OCI-LY1 (cell line): ENCODE results near the gene BRD1.

Experiments
- H2AFZ ChIP-seq: fragments of 200-600 bp; sonication (generic), shearing (Covaris generic); 2 replicates; pipeline ENCODE4 v1.6.0; 2014; ENCODE audit warnings: antibody characterized with exemption, mild to moderate bottlenecking, low read length
- H3F3A ChIP-seq: fragments of 200-600 bp; sonication (generic), shearing (Covaris generic); 2 replicates; pipeline ENCODE4 v1.6.0; 2014; ENCODE audit warnings: mild to moderate bottlenecking, antibody characterized with exemption, low read length, moderate library complexity; ENCODE audit not compliant: insufficient read depth
- H3K27ac ChIP-seq: fragments of 200-600 bp; sonication (generic); 2 replicates; pipeline ENCODE4 v1.5.1; 2014; ENCODE audit warnings: low read length, mixed run types, mild to moderate bottlenecking, low read depth; ENCODE audit not compliant: poor library complexity, severe bottlenecking
- H3K27me3 ChIP-seq: fragments of 200-600 bp; sonication (generic); 2 replicates; pipeline ENCODE4 v1.6.0; 2014; ENCODE audit warnings: antibody characterized with exemption, mild to moderate bottlenecking, low read length, moderate library complexity; ENCODE audit not compliant: insufficient read depth
- H3K36me3 ChIP-seq: fragments of 200-600 bp; sonication (generic); 2 replicates; pipeline ENCODE4 v1.6.1; 2014; ENCODE audit warnings: mild to moderate bottlenecking, antibody characterized with exemption, low read length, moderate library complexity, mixed read lengths; ENCODE audit not compliant: insufficient read depth
- H3K4me1 ChIP-seq: fragments of 200-600 bp; sonication (generic); 2 replicates; pipeline ENCODE4 v1.5.1; 2014; ENCODE audit warnings: mild to moderate bottlenecking, low read length, moderate library complexity; ENCODE audit not compliant: insufficient read depth, severe bottlenecking
- H3K4me2 ChIP-seq: fragments of 200-600 bp; sonication (generic), shearing (Covaris generic); 2 replicates; pipeline ENCODE4 v1.6.1; 2014; ENCODE audit warnings: low read length
- H3K4me3 ChIP-seq: fragments of 200-600 bp; sonication (generic); 2 replicates; pipeline ENCODE4 v1.5.1; 2014; ENCODE audit warnings: low read length, low read depth, mild to moderate bottlenecking, mixed read lengths; ENCODE audit not compliant: poor library complexity, severe bottlenecking
- H3K79me2 ChIP-seq: fragments of 200-600 bp; shearing (Covaris generic); 2 replicates; pipeline ENCODE4 v1.6.1; 2016; ENCODE audit warnings: mixed run types, low read length, mixed read lengths; ENCODE audit not compliant: insufficient read depth
- H3K9ac ChIP-seq: fragments of 200-600 bp; sonication (generic), shearing (Covaris generic); 2 replicates; pipeline ENCODE4 v1.6.1; 2014; ENCODE audit warnings: mild to moderate bottlenecking, low read length, mixed read lengths
- H3K9me2 ChIP-seq: fragments of 200-600 bp; sonication (generic), shearing (Covaris generic); 2 replicates; pipeline ENCODE4 v1.6.1; 2014; ENCODE audit warnings: low read depth, mild to moderate bottlenecking, low read length, mixed read lengths
- H3K9me3 ChIP-seq: fragments of 200-600 bp; shearing (Covaris generic); 2 replicates; pipeline ENCODE4 v1.6.1; 2014; ENCODE audit warnings: low read length, mixed read lengths
- H4K20me1 ChIP-seq: fragments of 200-600 bp; sonication (generic), shearing (Covaris generic); 2 replicates; pipeline ENCODE4 v1.6.0; 2016; ENCODE audit warnings: mild to moderate bottlenecking, low read length; ENCODE audit not compliant: insufficient read depth
- CTCF ChIP-seq: fragments of 200-600 bp; sonication (generic), shearing (Covaris generic); IDR thresholded peaks from 2 replicates; pipeline ENCODE4 v1.5.1; 2017; ENCODE audit warnings: mild to moderate bottlenecking, antibody characterized with exemption, low read length, moderate library complexity, mixed read lengths
- EZH2 ChIP-seq: fragments of 200-600 bp; sonication (generic), shearing (Covaris generic); IDR thresholded peaks from 2 replicates; pipeline ENCODE4 v1.8.0; 2017; ENCODE audit warnings: borderline replicate concordance, mixed run types, mild to moderate bottlenecking, antibody characterized with exemption, low read length, moderate library complexity, mixed read lengths

The BRD1 gene

GRCh38 chr22:49785046-49785521 lies 42.6 kb downstream of the BRD1 start:
- no peak overlapping the region for H3K27ac ChIP-seq
- H3K4me3 ChIP-seq = no peak overlapping the region
- no peaks in the 10 kb centered on the region for H3K9me2 ChIP-seq
- no peaks in the 10 kb centered on the region for H3K27me3 ChIP-seq
- H3K79me2 ChIP-seq = peaks cover under 1% of the 10 kb centered on the region; the same call in 1 of the 2 replicates
- peaks cover 11% of the 10 kb centered on the region for H3K4me1 ChIP-seq
- H2AFZ ChIP-seq = no peak overlapping the region
- no peak overlapping the region for H3K9ac ChIP-seq
- no peak for TF ChIP-seq EZH2
- TF ChIP-seq CTCF = no peak
- no peaks in the 10 kb centered on the region; the same call in 1 of the 2 replicates for H4K20me1 ChIP-seq
- H3F3A ChIP-seq = no peaks in the 10 kb centered on the region
- no peaks in the 10 kb centered on the region for H3K9me3 ChIP-seq
- H3K36me3 ChIP-seq = peaks cover 74% of the 10 kb centered on the region
- H3K4me2 ChIP-seq = no peak overlapping the region

- H3K9me3 ChIP-seq = no peaks in the 10 kb centered on the region
- no peaks in the 10 kb centered on the region for H4K20me1 ChIP-seq
- H3K27me3 ChIP-seq = no peaks in the 10 kb centered on the region
- H3K4me2 ChIP-seq = no peak overlapping the region
- H3K79me2 ChIP-seq = no peaks in the 10 kb centered on the region; the same call in 1 of the 2 replicates
- H3K36me3 ChIP-seq = peaks cover 70% of the 10 kb centered on the region
- no peaks in the 10 kb centered on the region for H3K9me2 ChIP-seq
- H3K4me3 ChIP-seq = no peak overlapping the region
- peaks cover 7% of the 10 kb centered on the region for H3K4me1 ChIP-seq
- no peaks in the 10 kb centered on the region for H3F3A ChIP-seq
- H2AFZ ChIP-seq = no peak overlapping the region
- TF ChIP-seq EZH2 (no peak), CTCF (no peak)
- no peak overlapping the region for H3K27ac ChIP-seq
- H3K9ac ChIP-seq = no peak overlapping the region
Measured at GRCh38 chr22:49784630-49784971, 43.1 kb downstream of the BRD1 start.

GRCh38 chr22:49783926-49784629 lies 43.6 kb downstream of the BRD1 start:
- Histone ChIP-seq H3K9me2 (no peaks in the 10 kb centered on the region), H3F3A (no peaks in the 10 kb centered on the region), H3K27me3 (no peaks in the 10 kb centered on the region), H3K9ac (no peak overlapping the region), H3K4me3 (no peak overlapping the region), H2AFZ (no peak overlapping the region), H3K9me3 (no peaks in the 10 kb centered on the region), H3K4me2 (no peak overlapping the region), H3K36me3 (peaks cover 68% of the 10 kb centered on the region), H3K79me2 (no peaks in the 10 kb centered on the region; the same call in 1 of the 2 replicates), H4K20me1 (no peaks in the 10 kb centered on the region), H3K4me1 (peaks cover 2% of the 10 kb centered on the region), H3K27ac (no peak overlapping the region)
- TF ChIP-seq EZH2 = no peak
- TF ChIP-seq CTCF = no peak
